ENCODE data around the gene TNFSF12.
"Not testable (repeated sequence)": the region's sequence is repeated elsewhere in the genome, so short reads cannot be mapped to it uniquely, and the experiment has no call there.

TNFSF12 gene

DNA sequence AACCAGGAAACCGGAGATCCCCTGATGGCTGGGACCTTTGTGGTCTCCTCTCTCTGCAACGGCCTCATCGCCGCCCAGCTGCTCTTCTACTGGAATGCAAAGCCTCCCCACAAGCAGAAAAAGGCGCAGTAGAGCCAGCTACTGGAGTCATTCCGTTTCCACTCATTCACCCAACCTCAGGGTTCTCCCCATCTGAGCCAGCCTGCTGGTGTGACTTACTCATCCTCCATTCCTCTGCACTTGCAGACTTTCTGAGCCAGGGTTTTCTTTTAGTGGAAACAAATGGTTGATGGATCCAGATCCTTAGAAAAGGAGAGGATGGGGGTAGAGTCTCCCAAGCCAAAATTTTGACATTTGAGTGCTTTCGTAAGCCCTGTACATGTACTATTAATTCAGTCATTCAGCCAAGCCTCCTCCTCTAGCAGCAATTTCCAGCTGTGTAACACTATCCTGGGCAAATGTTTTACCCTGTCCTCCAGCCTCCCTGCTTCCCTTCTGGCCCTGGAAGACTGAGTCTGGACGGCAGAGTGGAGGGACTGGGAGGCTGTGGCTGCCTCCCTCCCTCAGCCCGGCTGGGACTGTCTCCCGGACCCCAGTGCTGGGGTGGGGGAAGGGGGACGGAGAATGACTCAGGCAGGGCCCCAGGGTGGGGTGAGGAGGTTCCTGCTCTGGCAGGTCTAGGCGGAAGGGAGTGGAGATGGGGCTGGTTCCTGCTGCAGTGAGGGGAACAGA is 38.7 kb downstream of the TNFSF12 start:
- DNase-seq: peak in 1 of 4 experiments; percentile 29

DNA sequence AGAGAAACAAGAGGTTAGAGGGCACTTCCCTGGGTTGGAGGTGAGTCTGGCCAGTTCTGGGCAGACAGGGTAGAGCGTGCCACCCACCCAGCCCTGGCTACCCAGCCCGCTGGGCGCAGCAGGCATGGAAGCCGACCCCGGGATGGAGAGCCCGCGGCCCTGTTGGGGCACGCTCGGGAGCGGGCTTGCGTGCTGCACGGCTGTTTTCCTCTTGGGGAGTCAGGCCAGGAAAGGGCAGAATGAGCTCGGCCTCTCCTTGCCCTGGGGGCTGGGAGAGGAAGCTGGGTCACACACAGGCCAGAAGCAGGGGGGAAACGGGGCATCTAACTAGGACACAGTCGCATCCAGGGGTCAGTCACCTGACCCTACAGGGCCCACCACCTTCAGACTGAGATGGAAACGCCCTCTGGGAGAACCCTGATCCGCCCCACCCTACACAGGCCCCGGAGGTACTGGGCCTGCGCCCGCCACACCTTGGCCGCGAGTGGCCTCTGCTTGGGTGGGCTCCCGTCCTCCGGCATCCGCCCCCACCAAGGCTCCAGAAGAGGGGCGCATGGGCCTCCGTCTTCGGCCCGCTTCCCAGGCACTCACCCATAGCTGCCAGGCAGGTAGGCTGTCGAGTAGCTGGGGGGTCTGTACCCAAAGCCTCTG is 39.8 kb downstream of the TNFSF12 start:
- no peak for DNase-seq

DNA sequence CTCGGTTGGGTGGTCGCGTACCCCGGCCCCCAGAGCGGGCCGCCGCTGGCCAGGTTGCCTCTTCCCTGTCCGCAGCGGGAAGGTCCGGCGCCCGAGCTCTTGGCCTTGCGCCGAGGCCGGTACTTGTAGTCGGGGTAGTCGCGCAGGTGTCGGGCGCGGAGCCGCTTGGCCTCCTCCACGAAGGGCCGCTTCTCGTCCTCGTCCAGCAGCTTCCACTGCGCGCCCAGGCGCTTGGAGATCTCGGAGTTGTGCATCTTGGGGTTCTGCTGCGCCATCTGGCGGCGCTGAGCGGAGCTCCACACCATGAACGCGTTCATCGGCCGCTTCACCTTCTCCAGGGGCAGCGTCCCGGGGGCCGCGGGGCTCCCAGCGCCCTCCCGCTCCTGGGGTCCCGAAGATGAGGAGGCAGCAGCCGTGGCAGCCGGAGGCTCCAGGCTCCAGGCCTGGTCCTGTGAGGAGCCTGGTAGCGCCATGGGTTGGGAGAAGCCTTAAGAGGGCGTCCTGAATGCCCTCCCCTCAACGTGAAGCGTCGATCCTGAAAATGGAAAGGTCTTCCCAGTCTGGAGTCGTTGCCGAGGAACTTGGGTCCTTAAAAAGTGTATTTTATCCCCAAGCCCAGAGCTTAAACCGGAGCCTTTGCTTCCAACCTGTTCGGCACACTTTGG is 40.5 kb downstream of the TNFSF12 start:
- peak; percentile 88 to 93 (median 90) for DNase-seq

DNA sequence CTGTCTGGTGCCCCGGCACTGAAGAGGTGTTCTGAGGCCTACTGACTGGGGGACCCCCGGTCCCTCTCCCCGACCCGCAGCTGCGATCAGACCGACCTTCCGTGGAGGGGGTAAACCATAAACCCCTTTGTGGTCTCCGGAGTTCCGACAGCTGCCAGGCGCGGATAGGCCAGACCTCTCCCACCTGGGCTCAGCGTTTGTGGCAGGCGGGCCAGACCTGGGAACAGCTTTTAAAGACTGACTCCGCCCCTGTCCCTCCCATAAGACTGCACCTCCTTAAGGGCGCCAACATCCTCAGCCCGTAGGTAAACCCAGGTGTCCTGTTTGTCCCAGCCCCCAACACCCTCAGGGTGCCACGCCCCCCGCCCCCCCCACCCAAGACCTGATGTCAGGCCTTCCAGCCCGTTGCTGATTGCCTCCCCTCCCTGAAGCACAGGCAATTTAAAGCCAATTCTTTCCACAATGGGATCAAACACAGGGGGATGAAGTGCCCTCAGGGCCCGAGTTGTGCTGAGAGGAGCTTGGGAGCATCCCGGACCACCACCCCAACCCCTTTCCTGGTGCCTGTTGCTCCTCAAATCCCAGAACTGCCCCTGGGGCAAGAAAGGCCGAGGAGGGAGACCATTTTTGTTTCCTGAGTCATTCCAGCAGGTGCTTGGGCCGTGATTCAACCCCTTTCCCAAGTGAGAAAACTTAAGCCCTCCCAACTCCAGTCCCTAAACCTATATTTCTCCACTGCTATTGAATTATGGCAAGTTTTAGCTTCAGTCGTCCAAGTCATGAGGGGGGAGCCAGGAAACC is 41.2 kb downstream of the TNFSF12 start, which contains the start of gene SOX15:
Gene SOX15, minus strand, starts transcription at position 204 of the 801 bp plus-strand sequence. CDS start 418 bp downstream, outside the sequence.
- no peak for DNase-seq

DNA sequence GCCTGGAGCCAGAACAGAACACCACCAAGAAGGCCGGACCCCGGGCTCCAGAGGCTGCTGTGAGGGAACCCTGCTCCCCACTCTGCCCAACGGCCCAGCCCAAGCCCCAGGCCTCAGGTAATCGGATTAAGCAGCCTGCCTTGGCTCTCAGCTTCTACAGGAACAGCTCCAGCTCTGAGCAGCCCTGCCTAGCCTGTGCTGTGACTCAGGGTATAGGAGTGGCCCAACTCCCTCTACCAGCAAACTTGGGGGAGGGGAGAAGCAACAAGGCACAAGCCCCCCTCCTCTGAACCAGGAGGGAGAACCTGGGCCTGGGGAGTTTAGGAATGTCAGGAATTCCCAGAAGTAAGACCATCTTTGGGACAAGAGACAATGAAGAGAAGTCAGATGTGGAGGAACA is 41.9 kb downstream of the TNFSF12 start:
- no peak for DNase-seq

DNA sequence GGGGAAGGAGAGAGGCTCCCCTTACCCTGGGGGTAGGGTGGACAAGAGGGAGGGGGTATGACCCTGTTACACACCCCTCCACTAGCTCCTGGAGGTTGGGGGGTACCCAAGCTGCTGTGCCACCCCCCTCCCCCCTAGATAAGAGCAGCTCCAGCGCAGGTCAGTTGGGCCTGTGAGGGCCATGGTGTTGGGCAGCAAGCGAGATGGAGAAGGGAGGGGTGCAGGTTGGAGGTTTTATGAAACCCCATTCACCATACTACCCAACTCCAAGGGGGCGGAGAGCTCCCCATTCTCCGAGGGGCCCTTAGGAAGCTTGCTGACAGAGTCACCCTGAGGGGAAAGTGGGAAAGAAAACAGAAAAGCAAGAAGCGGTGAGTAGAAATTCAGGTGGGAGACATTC is 42.7 kb downstream of the TNFSF12 start:
- DNase-seq: no peak

DNA sequence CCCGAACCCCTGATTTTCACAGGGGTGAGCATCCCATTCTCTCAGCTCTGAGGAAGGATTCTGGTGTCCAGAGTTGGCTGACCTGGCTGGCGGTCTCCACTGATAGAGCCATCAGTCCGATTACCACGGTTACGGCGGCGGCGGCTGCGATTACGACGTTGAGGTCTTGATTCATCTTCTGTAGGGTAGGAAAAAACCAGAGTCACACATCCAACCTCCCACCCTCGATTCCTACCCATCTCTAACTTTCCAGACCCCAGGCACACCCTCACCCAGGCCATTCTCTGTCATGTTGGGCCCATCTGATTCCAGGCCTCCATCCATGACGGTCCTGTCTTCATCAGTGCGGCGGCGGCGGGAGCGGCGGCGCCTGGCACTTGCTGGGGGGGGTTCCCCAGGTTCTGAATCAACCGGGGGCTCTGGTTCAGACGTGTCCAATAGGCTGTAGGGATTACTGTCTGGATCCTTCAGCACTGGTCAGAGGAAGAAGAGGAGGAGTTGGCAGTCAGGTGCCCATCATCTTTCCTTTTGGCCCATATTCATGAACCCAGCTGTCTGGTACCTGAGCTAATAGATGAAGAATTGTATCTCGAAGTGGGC is 43.7 kb downstream of the TNFSF12 start:
- DNase-seq: no peak

DNA sequence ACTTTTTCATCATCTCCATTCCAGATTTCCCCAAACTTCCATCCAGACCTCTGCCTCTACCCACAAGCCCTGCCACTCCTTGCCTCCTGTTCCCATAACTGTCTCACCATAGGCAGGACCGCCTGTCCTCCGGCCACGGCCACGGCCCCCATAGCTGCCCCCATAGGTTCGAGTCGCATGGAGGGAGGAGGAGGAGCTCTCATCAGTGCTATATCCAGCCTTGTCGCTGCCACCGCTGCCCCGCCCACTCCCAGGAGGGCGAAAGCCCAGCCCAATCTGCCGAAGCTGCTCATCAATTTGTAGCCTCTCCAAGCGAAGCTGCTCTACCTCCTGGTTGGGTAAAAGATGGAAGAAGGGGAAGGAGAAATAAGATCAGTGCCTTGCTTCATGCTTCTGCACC is 44.4 kb downstream of the TNFSF12 start:
- DNase-seq: no peak

DNA sequence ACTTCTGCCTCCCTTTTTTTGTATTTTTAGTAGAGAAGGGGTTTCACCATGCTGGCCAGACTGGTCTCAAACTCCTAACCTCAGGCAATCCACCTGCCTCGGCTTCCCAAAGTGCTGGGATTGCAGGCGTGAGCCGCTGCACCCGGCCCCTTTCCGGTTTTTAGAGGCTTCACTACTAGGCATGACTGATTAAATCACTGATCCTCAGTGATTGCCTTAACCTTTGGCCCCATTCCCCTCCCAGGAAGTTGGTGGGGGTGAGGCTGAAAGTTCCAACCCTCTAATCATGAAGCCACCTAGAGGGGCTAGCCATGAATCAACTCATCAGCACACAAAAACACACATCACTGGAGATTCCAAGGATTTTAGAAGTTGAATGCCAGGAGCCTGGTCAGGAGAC is 48.7 kb downstream of the TNFSF12 start:
- not testable (repeated sequence) for DNase-seq

DNA sequence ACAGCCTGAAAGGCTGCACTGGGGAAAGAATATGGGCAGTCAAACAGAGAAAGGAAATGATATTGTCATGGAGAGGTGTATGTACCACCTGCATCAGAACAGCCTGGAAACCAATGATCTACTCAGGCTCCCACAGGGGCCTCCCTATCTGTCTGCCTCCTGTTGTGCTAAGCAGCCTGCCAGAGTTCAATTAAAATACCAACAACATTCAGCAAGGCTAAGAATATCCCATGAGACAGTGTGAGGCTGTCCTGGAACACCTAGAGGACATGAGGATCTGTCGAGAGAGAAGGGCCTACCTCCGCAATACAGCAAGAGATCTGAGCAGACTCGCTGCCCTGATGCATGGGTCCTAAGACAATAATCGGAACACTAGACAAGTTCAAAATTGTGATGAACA is 57.4 kb downstream of the TNFSF12 start:
- DNase-seq: no peak

Data from suppressor macrophage (primary cell).